Left hindlimb (tissue), 1 donor: ENCODE results near the gene ACSF2.

Experiments used
- DNase-seq: peaks from one replicate; pipeline ENCODE4 v3.0.0-alpha.2; 2018

The ACSF2 gene

DNA sequence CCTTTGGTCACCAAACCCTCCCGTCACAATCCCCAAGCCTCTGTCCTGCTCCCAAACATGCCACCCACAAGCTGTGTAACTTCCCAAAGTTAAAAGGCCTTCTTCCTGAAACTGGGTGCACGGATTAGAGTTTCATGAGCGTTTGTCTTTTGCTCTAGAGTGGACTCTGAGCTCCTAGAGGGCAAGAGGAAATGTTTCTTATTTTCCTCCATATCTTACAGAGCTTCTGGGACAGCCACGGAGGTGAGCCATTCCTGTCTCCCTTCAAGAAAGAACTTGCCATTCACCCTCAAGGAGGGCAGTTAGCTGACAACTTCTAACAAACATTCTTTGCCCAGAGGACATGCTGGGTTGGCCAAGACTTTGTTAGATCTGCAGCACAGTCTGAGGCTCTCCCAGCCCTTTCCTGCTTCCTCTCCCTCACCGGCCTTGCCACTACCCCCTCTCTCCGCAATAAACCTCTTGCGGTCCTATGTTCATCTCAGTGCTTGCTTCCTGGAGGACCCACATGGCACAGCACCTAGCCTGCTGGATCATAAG lies 79.6 kb downstream of the ACSF2 start:
- DNase-seq: no peak

GRCh38 chr17:50506298-50506697 lies 80.3 kb downstream of the ACSF2 start:
- no peak for DNase-seq

GRCh38 chr17:50507871-50508572 lies 82.0 kb downstream of the ACSF2 start, which contains the start of gene MYCBPAP:
TSS of gene MYCBPAP (plus strand) at chr17:50508439. CDS start at chr17:50508675, 236 bp downstream.
- peak; percentile 92 for DNase-seq

DNA sequence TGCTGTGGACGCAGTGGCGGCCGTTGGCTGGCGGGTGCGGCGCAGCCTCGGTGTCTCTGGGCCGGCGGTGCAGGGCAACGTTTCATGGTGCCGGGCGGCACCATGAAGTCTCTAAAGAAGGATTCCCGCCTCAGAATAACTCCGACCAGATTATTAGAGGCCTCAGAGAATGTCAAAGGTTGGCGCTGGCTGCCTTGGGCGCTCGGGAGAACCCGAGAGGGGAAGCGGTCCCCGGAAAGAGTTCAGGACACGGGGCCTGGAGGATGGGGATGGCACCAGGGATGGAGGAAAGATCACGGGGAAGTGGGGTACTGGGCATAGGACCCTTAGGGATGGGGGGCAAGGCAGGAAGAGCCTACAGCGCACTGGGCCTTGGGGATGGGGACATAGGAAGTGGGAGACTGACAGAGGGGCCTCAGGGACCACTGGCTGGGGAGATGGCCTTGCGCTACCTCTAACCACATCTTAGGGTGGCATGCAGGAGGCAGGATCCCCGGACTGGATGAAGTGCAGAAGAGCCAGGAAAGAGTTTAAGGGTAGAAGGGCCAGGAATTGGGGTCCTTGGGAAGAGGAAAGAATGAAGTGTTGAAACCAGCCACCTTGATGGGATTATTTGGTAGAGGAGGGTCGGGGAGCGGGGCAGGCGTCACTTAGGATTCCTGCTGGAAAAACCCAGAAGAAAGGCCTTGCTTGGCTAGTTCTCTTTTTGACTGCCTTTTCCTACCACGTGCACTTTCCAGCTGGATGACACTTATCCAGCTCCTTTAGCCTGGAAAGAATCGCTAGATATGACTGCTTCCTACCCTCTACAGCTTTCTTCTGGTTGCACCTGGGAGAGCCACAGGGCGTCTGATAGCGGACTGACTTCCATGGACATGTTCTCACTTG lies 82.8 kb downstream of the ACSF2 start:
- DNase-seq: no peak

- no peak for DNase-seq
These were observed 85.0 kb downstream of the ACSF2 start for GRCh38 chr17:50511058-50511457.

GRCh38 chr17:50513495-50513894 lies 87.5 kb downstream of the ACSF2 start:
- no peak for DNase-seq

- DNase-seq: no peak
These were observed 88.4 kb downstream of the ACSF2 start for GRCh38 chr17:50514388-50514787.

GRCh38 chr17:50514936-50515702 lies 89.1 kb downstream of the ACSF2 start:
- DNase-seq: no peak

- no peak for DNase-seq
These were observed 91.0 kb downstream of the ACSF2 start for GRCh38 chr17:50517011-50517410.

GRCh38 chr17:50517504-50518383 lies 91.7 kb downstream of the ACSF2 start:
- no peak for DNase-seq

- no peak for DNase-seq
These were observed 92.5 kb downstream of the ACSF2 start for GRCh38 chr17:50518384-50519023.

DNA sequence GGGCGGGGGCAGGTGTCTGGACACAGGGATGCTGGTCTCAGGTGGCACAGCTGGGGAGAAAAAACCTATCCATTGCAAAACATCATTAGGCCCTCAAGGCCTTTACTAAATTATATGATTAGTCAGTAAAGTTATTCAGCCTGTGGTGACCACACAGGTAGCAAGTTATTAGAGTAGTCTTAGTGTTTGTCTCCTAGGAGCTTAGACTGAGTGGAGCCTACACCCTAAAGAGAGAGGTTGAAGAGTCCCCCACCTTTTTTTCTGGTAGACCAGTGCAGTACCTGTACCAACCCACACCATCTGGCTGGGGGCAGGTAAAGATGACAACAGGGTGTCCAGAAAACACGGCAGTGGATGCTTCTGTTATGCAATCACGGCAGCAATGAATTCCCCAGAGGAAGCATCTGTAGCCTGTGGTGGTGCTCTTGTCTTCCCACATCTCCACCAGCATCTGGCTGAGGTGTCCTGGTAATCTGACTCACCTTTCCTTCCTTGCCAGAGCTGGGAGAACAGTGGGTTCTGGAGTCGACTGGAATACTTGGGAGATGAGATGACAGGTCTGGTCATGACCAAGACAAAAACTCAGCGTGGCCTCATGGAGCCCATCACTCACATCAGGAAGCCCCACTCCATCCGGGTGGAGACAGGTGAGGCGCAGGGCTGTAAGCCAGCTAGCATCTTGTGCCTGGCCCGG lies 93.3 kb downstream of the ACSF2 start:
- DNase-seq: no peak

GRCh38 chr17:50520483-50520882 lies 94.5 kb downstream of the ACSF2 start:
- no peak for DNase-seq

- DNase-seq: no peak
These were observed 95.5 kb downstream of the ACSF2 start for GRCh38 chr17:50521514-50521913.

- DNase-seq: no peak
These were observed 96.7 kb downstream of the ACSF2 start for GRCh38 chr17:50522766-50523165.

- DNase-seq: no peak
These were observed 97.2 kb downstream of the ACSF2 start for GRCh38 chr17:50523208-50523607.
